CD4-positive, CD25-positive, alpha-beta regulatory T cell (primary cell): ENCODE results near the gene FLRT2. TPM values are rescaled to one million over a fixed set of nuclear protein-coding genes. Genes with fewer than 3 reads are reported as not detected.

Experiments used
- ATAC-seq, 2 donors: fragments of 150-1000 bp; cut with Tn5 transposase; one replicate each; pipeline ENCODE4 v1.10.0; 2021; ENCODE audit warnings: low read depth in 2 of 2, moderate number of reproducible peaks in 2 of 2, moderate library complexity in 1 of 2
- DNase-seq, 3 donors: peaks; one replicate each; pipeline versions ENCODE4 v3.0.0 to v3.0.0-alpha.2; 2012 to 2022; ENCODE audit warnings: mixed read lengths in 1 of 3
- H3K27ac ChIP-seq: one replicate; pipeline ENCODE4 v1.7.0; 2013; ENCODE audit warnings: mild to moderate bottlenecking, low read length; ENCODE audit not compliant: insufficient read depth, poor library complexity, severe bottlenecking
- H3K27me3 ChIP-seq: one replicate; pipeline ENCODE4 v1.7.0; 2013; ENCODE audit warnings: low read length; ENCODE audit not compliant: control insufficient read depth, insufficient read depth
- H3K36me3 ChIP-seq: one replicate; pipeline ENCODE4 v1.7.0; 2013; ENCODE audit warnings: mild to moderate bottlenecking, low read length, moderate library complexity; ENCODE audit not compliant: control insufficient read depth, insufficient read depth
- H3K4me1 ChIP-seq: 2 replicates; pipeline ENCODE4 v1.7.0; 2013; ENCODE audit warnings: mild to moderate bottlenecking, low read length; ENCODE audit not compliant: insufficient read depth, control insufficient read depth, poor library complexity, severe bottlenecking
- H3K4me3 ChIP-seq: one replicate; pipeline ENCODE4 v1.7.0; 2013; ENCODE audit warnings: low read depth, mild to moderate bottlenecking, low read length, moderate library complexity
- H3K9me3 ChIP-seq, 2 experiments: 1 replicate in 1 of 2; 2 replicates in 1 of 2; pipeline ENCODE4 v1.7.0; 2013; ENCODE audit warnings: low read length in 2 of 2, mild to moderate bottlenecking in 1 of 2, moderate library complexity in 1 of 2; ENCODE audit not compliant: control insufficient read depth in 2 of 2
- H3K27ac Mint-ChIP-seq, 3 donors: one replicate each; pipeline ENCODE4 v1.8.0; 2020 to 2022; ENCODE audit warnings: mild to moderate bottlenecking in 3 of 3, mixed read lengths in 3 of 3, moderate library complexity in 2 of 3
- H3K27me3 Mint-ChIP-seq: one replicate; pipeline ENCODE4 v1.8.0; 2022; ENCODE audit warnings: mild to moderate bottlenecking, mixed read lengths
- H3K36me3 Mint-ChIP-seq: one replicate; pipeline ENCODE4 v1.8.0; 2020; ENCODE audit warnings: mixed read lengths
- H3K4me1 Mint-ChIP-seq, 4 donors: one replicate each; pipeline ENCODE4 v1.8.0; 2020 to 2022; ENCODE audit warnings: mixed read lengths in 4 of 4, mild to moderate bottlenecking in 1 of 4
- H3K4me3 Mint-ChIP-seq, 4 donors: one replicate each; pipeline ENCODE4 v1.8.0; 2020 to 2022; ENCODE audit warnings: mild to moderate bottlenecking in 4 of 4, mixed read lengths in 4 of 4, moderate library complexity in 3 of 4
- H3K9me3 Mint-ChIP-seq, 7 donors: one replicate each; pipeline ENCODE4 v1.8.0; 2020 to 2022; ENCODE audit warnings: mixed read lengths in 7 of 7, mild to moderate bottlenecking in 3 of 7, moderate library complexity in 2 of 7
- polyA plus RNA-seq, 4 donors: library from polyadenylated mRNA; unstranded; fragments of 300-500 nt; fragmentation: Illumina TruSeq; gene quantifications; one replicate each; pipeline ENCODE4 v1.2.3, GENCODE V29; 2021
- total RNA-seq: library from RNA; stranded (reverse); gene quantifications from one replicate; pipeline ENCODE4 v1.2.3, GENCODE V29; 2022

Gene FLRT2
- total and polyA plus RNA-seq, 5 donors from 2014 or later: not detected

DNA sequence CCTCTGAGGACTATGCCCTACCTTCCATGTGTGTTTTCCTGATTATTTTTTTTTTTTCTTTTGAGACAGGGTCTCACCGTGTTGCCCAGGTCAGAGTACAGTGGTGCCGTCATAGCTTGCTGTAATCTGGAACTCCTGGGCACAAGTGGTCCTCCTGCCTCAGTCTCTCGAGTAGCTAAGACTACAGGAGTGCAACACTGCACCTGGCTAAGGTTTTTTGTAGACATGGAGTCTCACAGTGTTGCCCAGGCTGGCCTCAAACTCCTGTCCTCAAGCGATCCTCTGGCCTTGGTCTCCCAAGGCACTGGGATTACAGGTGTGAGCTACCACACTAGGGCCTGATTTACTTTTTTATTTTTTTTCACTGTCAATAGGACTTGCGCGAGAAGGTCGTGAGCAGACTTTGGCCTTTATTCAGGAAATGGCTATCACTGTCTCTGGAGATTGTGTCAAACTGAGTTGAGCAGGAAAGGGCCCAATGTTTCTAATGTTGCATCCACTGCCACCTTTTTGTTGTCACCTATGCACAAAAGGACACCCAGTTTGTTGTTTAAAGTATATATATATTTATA, 47.7 kb downstream of the FLRT2 start:
- no peaks in the 10 kb centered on the region for H3K36me3 ChIP-seq
- no peaks in the 10 kb centered on the region for H3K9me3 ChIP-seq
- ATAC-seq (no peak), DNase-seq (no peak)
- H3K27ac ChIP-seq: no peak overlapping the region
- H3K4me3 ChIP-seq: no peak overlapping the region
- no peaks in the 10 kb centered on the region for H3K27me3 ChIP-seq
- Mint-ChIP-seq H3K4me1 (no peaks in the 10 kb centered on the region), H3K4me3 (no peak overlapping the region), H3K36me3 (no peaks in the 10 kb centered on the region), H3K27me3 (no peaks in the 10 kb centered on the region), H3K9me3 (peaks cover 0 to 11% (median 2%) of the 10 kb centered on the region in 7 donors), H3K27ac (no peak overlapping the region)
- no peaks in the 10 kb centered on the region for H3K4me1 ChIP-seq

DNA sequence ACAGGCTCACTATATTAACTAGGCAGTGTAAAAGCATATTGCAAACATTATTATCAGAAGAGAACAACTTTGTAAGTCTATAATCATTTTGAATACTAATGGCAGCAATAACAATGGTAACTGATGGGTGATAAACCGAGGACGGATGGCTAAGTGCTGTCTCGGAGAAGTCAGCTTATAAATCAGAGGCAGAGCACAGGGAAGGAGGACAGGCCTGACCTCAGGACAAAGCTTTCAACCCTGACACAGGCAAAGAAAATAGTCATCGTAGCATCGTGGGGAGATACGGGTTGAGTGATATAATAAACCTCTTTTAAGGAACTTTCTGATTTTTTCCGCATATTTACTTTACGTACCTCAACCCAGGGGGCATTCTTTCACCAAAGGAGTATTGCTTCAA, 48.4 kb downstream of the FLRT2 start:
- no peaks in the 10 kb centered on the region for H3K36me3 ChIP-seq
- Mint-ChIP-seq H3K36me3 (no peaks in the 10 kb centered on the region), H3K27ac (no peak overlapping the region), H3K9me3 (peaks cover 0 to 12% (median 2%) of the 10 kb centered on the region in 7 donors), H3K27me3 (no peaks in the 10 kb centered on the region), H3K4me1 (no peaks in the 10 kb centered on the region), H3K4me3 (no peak overlapping the region)
- no peak overlapping the region for H3K27ac ChIP-seq
- no peaks in the 10 kb centered on the region for H3K27me3 ChIP-seq
- no peak overlapping the region for H3K4me3 ChIP-seq
- DNase-seq: no peak
- no peaks in the 10 kb centered on the region for H3K4me1 ChIP-seq
- H3K9me3 ChIP-seq: no peaks in the 10 kb centered on the region
- ATAC-seq: no peak

DNA sequence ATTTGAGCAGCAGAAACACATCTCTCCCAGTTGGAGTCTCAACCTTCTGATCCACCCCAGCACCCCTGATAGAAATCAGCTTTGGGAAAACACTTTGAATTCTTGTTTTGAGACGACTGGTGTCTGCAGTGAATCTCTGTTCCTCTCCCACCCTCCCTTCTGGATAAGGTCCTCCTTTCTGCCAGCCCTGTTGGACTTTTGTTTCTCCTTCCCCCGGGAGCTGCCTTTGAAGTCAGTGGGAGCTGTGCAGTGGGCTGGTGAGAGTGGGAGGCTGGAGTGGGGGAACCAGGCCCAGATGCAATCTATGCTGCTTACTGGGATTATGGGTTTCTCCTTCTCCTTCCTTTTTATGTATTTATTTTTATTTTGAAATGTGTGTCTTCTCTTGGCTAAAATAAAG, 49.0 kb downstream of the FLRT2 start:
- no peak for DNase-seq
- Histone ChIP-seq H3K27me3 (no peaks in the 10 kb centered on the region), H3K36me3 (no peaks in the 10 kb centered on the region), H3K4me3 (no peak overlapping the region), H3K9me3 (no peaks in the 10 kb centered on the region), H3K27ac (no peak overlapping the region), H3K4me1 (no peaks in the 10 kb centered on the region)
- Mint-ChIP-seq H3K27me3 (no peaks in the 10 kb centered on the region), H3K4me1 (no peaks in the 10 kb centered on the region), H3K4me3 (no peak overlapping the region), H3K9me3 (peaks cover 0 to 12% (median 2%) of the 10 kb centered on the region in 7 donors), H3K27ac (no peak overlapping the region), H3K36me3 (no peaks in the 10 kb centered on the region)
- ATAC-seq: no peak

GRCh38 chr14:85579942-85580341, 50.0 kb downstream of the FLRT2 start:
- no peaks in the 10 kb centered on the region for H3K36me3 Mint-ChIP-seq
- H3K4me3 Mint-ChIP-seq: no peak overlapping the region
- Histone ChIP-seq H3K36me3 (no peaks in the 10 kb centered on the region), H3K4me1 (no peaks in the 10 kb centered on the region), H3K9me3 (no peaks in the 10 kb centered on the region), H3K27ac (no peak overlapping the region), H3K27me3 (no peaks in the 10 kb centered on the region), H3K4me3 (no peak overlapping the region)
- no peak overlapping the region for H3K27ac Mint-ChIP-seq
- H3K9me3 Mint-ChIP-seq: peaks cover 0 to 12% (median 2%) of the 10 kb centered on the region in 7 donors
- no peaks in the 10 kb centered on the region for H3K4me1 Mint-ChIP-seq
- ATAC-seq (no peak), DNase-seq (no peak)
- no peaks in the 10 kb centered on the region for H3K27me3 Mint-ChIP-seq

GRCh38 chr14:85580536-85581140, 50.7 kb downstream of the FLRT2 start:
- H3K9me3 ChIP-seq: no peaks in the 10 kb centered on the region
- no peak overlapping the region for H3K27ac Mint-ChIP-seq

DNA sequence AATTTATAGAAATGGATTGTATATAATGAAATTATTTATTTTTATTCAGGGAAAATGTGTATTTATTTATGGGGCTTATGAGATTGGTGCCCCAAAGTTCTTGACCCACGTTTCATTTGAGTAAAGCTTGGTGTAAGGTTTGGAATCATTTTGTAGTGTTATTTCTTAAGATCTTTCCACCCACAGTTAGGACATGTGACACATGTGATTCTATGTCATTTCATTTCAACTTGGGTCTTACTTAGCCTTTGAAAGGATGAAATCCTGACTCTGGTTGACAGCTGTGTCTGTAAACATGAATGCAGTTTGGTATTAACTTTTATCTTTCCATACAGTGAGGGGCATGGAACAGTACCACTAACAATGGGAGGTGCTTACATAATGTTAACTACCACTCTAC, 51.7 kb downstream of the FLRT2 start:
- no peaks in the 10 kb centered on the region for H3K36me3 Mint-ChIP-seq
- no peak overlapping the region for H3K4me3 Mint-ChIP-seq
- H3K9me3 Mint-ChIP-seq: peaks cover 0 to 12% (median 2%) of the 10 kb centered on the region in 7 donors
- no peak overlapping the region for H3K27ac Mint-ChIP-seq
- no peaks in the 10 kb centered on the region for H3K36me3 ChIP-seq
- no peaks in the 10 kb centered on the region for H3K27me3 Mint-ChIP-seq
- ATAC-seq: no peak
- H3K4me1 Mint-ChIP-seq: no peaks in the 10 kb centered on the region
- H3K4me1 ChIP-seq: no peaks in the 10 kb centered on the region
- H3K27ac ChIP-seq: no peak overlapping the region
- DNase-seq: no peak
- H3K4me3 ChIP-seq: no peak overlapping the region
- H3K27me3 ChIP-seq: no peaks in the 10 kb centered on the region
- no peaks in the 10 kb centered on the region for H3K9me3 ChIP-seq

More at GRCh38 chr14:85580536-85581140, 50.7 kb downstream of the FLRT2 start:
- H3K4me1 Mint-ChIP-seq: no peaks in the 10 kb centered on the region
- H3K4me1 ChIP-seq: no peaks in the 10 kb centered on the region
- H3K27ac ChIP-seq: no peak overlapping the region
- no peaks in the 10 kb centered on the region for H3K36me3 Mint-ChIP-seq
- ATAC-seq: no peak
- no peaks in the 10 kb centered on the region for H3K27me3 ChIP-seq
- no peak for DNase-seq
- H3K36me3 ChIP-seq: no peaks in the 10 kb centered on the region
- peaks cover 0 to 12% (median 2%) of the 10 kb centered on the region in 7 donors for H3K9me3 Mint-ChIP-seq
- no peaks in the 10 kb centered on the region for H3K27me3 Mint-ChIP-seq
- no peak overlapping the region for H3K4me3 ChIP-seq
- no peak overlapping the region for H3K4me3 Mint-ChIP-seq

DNA sequence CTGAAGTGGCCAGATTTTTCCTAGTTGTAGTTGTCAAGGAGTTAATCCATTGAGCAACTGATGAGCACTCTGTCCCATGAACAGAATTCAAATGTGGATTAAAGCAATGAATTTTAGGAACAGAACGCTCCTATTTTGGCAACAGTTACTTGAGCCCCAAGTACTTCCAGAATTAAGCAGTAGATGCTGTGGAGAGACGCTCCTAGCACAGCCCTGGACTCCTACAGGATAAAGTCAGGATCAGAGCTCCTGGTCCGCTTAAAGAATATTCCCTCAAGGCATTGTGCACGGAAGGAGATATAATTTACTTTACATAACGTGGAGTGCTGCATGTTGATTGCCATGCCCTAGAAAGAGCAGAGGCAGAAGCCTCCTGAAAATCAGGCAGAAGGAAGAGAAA, 53.4 kb downstream of the FLRT2 start:
- Mint-ChIP-seq H3K4me1 (no peaks in the 10 kb centered on the region), H3K4me3 (no peak overlapping the region), H3K27me3 (no peaks in the 10 kb centered on the region), H3K36me3 (no peaks in the 10 kb centered on the region), H3K27ac (no peak overlapping the region), H3K9me3 (peaks cover 0 to 12% (median 1%) of the 10 kb centered on the region in 7 donors)
- DNase-seq (no peak), ATAC-seq (no peak)
- Histone ChIP-seq H3K4me3 (no peak overlapping the region), H3K9me3 (no peaks in the 10 kb centered on the region), H3K4me1 (no peaks in the 10 kb centered on the region), H3K27me3 (no peaks in the 10 kb centered on the region), H3K27ac (no peak overlapping the region), H3K36me3 (no peaks in the 10 kb centered on the region)

DNA sequence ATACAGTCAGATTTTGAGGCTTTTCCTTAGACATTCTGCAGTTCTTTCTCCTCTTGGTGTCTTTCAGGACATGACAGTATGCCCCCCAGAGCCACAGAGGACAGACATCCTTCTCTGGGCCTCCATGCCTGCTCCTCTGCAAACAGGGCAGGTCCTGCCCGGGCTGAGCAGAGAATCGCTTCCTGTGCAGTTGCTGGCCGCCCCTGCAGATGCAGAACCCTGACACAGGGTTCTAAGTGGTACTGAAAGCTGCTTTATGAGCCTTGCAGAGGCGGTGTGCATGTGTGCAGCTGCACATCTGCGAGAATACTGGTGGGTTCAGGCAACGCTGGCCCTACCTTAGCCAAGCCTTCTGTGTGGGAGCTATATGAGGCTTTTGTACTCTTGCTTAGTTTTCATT, 54.5 kb downstream of the FLRT2 start:
- no peaks in the 10 kb centered on the region for H3K27me3 ChIP-seq

More for the DNA sequence above, 54.5 kb downstream of the FLRT2 start:
- DNase-seq (no peak), ATAC-seq (no peak)
- no peaks in the 10 kb centered on the region for H3K4me1 Mint-ChIP-seq
- Histone ChIP-seq H3K4me3 (no peak overlapping the region), H3K9me3 (no peaks in the 10 kb centered on the region), H3K36me3 (no peaks in the 10 kb centered on the region), H3K4me1 (no peaks in the 10 kb centered on the region), H3K27ac (no peak overlapping the region)
- H3K27me3 Mint-ChIP-seq: no peaks in the 10 kb centered on the region
- peaks cover 0 to 14% (median 3%) of the 10 kb centered on the region in 7 donors for H3K9me3 Mint-ChIP-seq
- H3K27ac Mint-ChIP-seq: no peak overlapping the region
- no peaks in the 10 kb centered on the region for H3K36me3 Mint-ChIP-seq
- H3K4me3 Mint-ChIP-seq: no peak overlapping the region
